T-helper 2 cell treated with Interferon-gamma antibody and Interleukin-4, amounts not matched to agents 5 μg/mL and 100 μg/mL, for 36 hours (primary cell): ENCODE data around the gene NFKB1.

Experiments
- DNase-seq: peaks from one replicate; pipeline ENCODE4 v3.0.0; 2021; ENCODE audit warnings: low spot score
- H3K27ac Mint-ChIP-seq: one replicate; pipeline ENCODE4 v1.8.0; 2021; ENCODE audit warnings: mild to moderate bottlenecking, mixed read lengths
- H3K27me3 Mint-ChIP-seq: one replicate; pipeline ENCODE4 v1.8.0; 2021; ENCODE audit warnings: low read depth, mixed read lengths
- H3K36me3 Mint-ChIP-seq: one replicate; pipeline ENCODE4 v1.8.0; 2021; ENCODE audit warnings: low read depth, mixed read lengths
- H3K4me1 Mint-ChIP-seq: one replicate; pipeline ENCODE4 v1.8.0; 2021; ENCODE audit warnings: low read depth, mixed read lengths
- H3K4me3 Mint-ChIP-seq: one replicate; pipeline ENCODE4 v1.8.0; 2022; ENCODE audit warnings: mild to moderate bottlenecking, moderate library complexity, mixed read lengths
- H3K9me3 Mint-ChIP-seq: one replicate; pipeline ENCODE4 v1.8.0; 2021; ENCODE audit warnings: mixed read lengths

The NFKB1 gene

DNA sequence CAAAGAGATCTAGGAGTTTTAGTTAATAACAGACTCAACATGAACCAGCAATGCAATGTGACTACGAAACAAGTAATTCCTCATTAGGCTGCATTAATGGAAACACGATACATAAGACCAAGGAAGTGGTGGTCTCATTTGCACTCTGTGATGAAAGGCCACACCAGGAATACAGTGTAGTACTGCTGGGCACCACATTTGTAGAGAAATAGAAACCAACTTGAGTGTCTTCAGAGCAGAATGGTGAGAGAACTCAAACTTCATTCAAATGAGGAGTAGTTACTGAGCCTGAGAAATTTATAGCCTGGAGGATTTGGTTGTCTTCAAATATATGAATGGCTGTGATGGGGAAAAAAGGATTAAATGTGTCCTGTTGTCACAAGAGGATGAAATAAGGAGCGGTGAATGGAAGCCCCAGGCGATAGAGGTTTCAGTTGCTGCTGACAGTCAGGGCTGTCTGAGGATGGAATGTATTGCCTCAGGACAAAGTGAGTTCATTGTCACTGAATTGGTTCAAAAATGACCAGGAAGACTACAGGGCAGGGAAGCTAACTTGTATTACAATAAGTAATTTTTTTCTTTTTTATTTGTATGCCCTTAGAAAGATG is 50.9 kb downstream of the NFKB1 start:
- peaks cover 26% of the 10 kb centered on the region for H3K4me1 Mint-ChIP-seq
- no peaks in the 10 kb centered on the region for H3K27me3 Mint-ChIP-seq
- H3K9me3 Mint-ChIP-seq, result no peaks in the 10 kb centered on the region
- no peak for DNase-seq
- no peak overlapping the region for H3K4me3 Mint-ChIP-seq
- H3K27ac Mint-ChIP-seq, result no peak overlapping the region
- H3K36me3 Mint-ChIP-seq, result peaks cover 40% of the 10 kb centered on the region

GRCh38 chr4:102552781-102553180 is 51.6 kb downstream of the NFKB1 start:
- no peaks in the 10 kb centered on the region for H3K9me3 Mint-ChIP-seq
- peaks cover 23% of the 10 kb centered on the region for H3K4me1 Mint-ChIP-seq
- peak overlapping the region; percentile 9 for H3K4me3 Mint-ChIP-seq
- no peak overlapping the region for H3K27ac Mint-ChIP-seq
- H3K36me3 Mint-ChIP-seq, result peaks cover 35% of the 10 kb centered on the region
- no peak for DNase-seq
- no peaks in the 10 kb centered on the region for H3K27me3 Mint-ChIP-seq

DNA sequence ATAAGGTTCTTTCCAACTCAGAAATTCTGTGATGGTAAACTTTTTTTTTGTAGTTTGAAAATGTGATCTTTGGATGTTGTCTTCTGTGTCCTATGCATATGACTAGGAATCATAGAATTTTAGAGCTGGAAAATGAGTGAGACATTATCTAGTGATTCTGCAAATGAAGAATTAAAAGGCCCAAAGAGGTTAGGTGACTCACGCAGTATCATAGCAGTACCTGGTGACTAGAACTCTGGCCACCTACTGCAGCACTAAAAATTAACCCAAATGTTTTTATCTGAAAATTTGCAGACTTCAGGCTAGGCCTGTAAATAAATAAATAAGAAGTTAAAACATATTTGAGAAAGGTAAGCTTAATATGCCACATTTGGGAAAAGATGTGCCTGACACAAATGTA is 52.8 kb downstream of the NFKB1 start:
- Mint-ChIP-seq H3K4me3 (no peak overlapping the region), H3K9me3 (no peaks in the 10 kb centered on the region), H3K36me3 (peaks cover 31% of the 10 kb centered on the region), H3K27me3 (no peaks in the 10 kb centered on the region), H3K4me1 (peaks cover 31% of the 10 kb centered on the region), H3K27ac (no peak overlapping the region)
- DNase-seq, result no peak

DNA sequence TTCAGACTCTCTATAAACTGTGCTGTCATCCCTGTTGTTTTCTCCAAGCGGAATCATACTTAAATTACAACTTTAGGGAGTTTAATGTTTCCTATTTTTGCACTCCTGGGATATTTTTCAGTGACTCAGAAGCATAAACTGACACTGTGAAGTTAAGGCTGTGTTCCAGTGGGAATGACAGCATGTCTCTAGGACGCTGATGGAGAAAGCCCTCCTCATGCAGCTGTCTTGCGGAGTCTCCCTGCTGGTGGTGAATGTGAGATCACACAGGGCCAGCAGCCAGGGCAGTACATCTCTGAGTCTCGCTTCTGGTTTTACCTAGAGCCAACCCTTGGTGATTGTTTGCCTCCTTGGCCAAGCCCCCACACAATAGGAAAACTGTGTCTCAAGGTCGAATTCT is 53.3 kb downstream of the NFKB1 start:
- peaks cover 34% of the 10 kb centered on the region for H3K4me1 Mint-ChIP-seq
- peaks cover 32% of the 10 kb centered on the region for H3K36me3 Mint-ChIP-seq
- no peak overlapping the region for H3K4me3 Mint-ChIP-seq
- DNase-seq, result no peak
- H3K27me3 Mint-ChIP-seq, result no peaks in the 10 kb centered on the region
- no peaks in the 10 kb centered on the region for H3K9me3 Mint-ChIP-seq
- no peak overlapping the region for H3K27ac Mint-ChIP-seq

DNA sequence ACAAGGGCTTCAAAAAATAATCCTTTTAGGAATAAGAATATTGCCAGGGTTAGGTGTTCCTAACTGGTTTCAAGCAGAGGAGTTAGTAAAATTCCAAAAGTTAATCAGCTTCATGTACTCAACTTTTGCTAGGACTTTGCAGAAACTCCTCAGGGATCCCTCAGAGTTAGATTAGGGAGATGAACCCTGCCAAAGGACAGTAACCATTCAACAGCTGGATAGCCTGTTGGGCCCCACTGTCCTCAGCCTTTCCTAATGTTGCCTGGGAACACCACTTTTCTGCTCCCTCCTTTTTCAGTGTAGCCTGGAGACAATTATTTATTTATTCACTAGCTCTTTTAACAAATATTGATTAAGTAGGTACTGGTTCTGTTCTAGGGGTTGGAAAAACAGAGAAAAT is 53.8 kb downstream of the NFKB1 start:
- no peak overlapping the region for H3K4me3 Mint-ChIP-seq
- peaks cover 29% of the 10 kb centered on the region for H3K36me3 Mint-ChIP-seq
- H3K27me3 Mint-ChIP-seq, result no peaks in the 10 kb centered on the region
- H3K4me1 Mint-ChIP-seq, result peaks cover 36% of the 10 kb centered on the region
- H3K9me3 Mint-ChIP-seq, result no peaks in the 10 kb centered on the region
- no peak overlapping the region for H3K27ac Mint-ChIP-seq
- no peak for DNase-seq

DNA sequence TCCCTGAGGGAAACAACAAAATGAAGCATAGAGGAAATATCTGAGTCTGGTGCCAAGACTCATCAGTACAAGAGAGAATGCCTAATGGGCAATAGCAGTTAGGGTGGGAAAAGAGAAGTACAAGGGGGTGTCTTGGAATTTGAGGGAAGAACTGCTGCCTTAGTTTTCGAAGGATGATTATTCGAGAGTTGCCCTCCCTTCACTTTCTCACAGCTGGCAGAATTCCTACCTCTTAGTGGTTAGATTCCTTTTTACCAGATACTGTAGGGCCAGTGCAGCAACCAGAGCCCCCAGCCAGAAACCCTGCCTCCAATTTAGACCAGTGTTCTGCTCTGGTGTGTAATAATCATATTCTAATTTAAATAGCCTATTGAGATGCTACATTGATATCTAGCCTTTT is 56.5 kb downstream of the NFKB1 start:
- Mint-ChIP-seq H3K9me3 (no peaks in the 10 kb centered on the region), H3K4me1 (peaks cover 50% of the 10 kb centered on the region), H3K4me3 (no peak overlapping the region), H3K36me3 (peaks cover 35% of the 10 kb centered on the region), H3K27me3 (no peaks in the 10 kb centered on the region), H3K27ac (no peak overlapping the region)
- no peak for DNase-seq

DNA sequence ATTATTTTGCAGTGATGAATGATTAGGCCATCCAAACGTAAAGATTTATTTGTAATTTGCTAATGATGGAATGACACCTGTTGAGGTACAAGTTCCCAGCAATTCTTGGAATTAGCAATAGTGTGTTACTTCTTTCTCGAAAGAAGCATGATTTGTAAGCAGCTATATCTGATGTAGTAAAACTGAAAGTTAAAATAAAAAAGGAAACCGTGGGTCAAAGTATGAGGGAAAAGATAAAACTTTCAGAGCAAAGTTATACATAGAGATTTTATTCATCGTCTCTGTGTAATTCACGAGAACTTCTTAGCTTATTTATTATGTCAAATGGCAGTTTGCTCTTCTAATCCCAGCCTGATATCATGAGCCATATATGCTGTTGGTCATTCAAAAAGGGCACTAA is 59.0 kb downstream of the NFKB1 start:
- Mint-ChIP-seq H3K27ac (peak overlapping the region; percentile 83), H3K9me3 (no peaks in the 10 kb centered on the region), H3K36me3 (peaks cover 42% of the 10 kb centered on the region), H3K27me3 (no peaks in the 10 kb centered on the region), H3K4me3 (peak overlapping the region; percentile 84), H3K4me1 (peaks cover 49% of the 10 kb centered on the region)
- DNase-seq, result no peak

DNA sequence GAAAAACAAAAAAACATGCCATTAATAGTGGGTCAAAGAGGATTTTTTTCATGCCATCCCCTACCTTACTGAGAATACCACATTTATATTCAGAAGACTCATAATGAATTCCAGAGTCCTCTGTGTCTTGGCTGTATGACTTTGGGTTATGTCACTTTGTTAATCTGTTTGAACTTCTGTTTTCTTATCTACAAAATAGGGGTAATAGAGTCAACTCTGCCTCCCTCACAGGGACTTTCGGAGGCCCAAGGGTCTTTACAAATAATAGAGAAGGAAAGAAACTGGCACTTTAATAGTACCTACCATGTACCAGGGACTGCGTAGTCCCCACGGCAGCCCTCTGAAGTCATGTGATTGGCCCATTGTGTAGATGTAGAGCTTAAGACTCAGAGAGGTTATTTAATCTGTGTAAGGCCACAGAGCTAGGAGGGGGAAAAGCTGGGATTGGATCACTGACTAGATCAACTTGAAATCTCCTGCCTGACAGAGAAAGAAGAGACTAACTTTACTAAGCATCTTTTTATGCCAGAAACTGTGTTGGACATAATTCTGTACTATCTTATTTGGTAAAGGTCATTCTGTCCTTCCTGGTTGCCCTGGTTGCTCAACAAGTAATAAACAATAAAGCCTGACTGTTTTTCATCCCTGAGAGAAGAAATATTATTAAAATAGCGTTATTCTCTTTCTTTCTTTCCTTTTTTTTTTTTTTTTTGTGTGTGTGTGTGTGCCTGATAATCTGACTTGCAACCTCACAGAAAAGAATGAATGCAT is 59.6 kb downstream of the NFKB1 start:
- Mint-ChIP-seq H3K36me3 (peaks cover 42% of the 10 kb centered on the region), H3K4me3 (peak overlapping the region; percentile 84), H3K27me3 (no peaks in the 10 kb centered on the region), H3K4me1 (peaks cover 51% of the 10 kb centered on the region), H3K9me3 (no peaks in the 10 kb centered on the region), H3K27ac (peak overlapping the region; percentile 83)
- no peak for DNase-seq

DNA sequence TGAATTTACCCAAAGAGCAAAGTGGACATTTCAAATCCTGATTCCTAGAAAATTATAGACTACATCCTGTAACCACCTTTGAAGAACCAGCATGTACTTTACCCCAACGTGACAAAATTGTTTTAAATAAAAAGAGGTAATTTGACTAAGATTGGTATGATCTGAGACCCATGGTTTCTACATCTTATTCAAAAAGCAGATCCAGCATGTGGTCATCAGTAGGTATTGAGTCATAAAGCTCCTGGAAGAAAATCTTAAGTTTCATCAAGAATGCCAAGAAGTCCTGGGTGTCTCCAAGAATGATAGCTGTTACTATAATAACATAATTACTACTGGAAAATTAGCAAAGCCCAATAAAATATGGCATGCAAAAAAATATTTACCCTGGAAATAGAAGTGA is 61.8 kb downstream of the NFKB1 start:
- Mint-ChIP-seq H3K4me3 (no peak overlapping the region), H3K27ac (no peak overlapping the region), H3K4me1 (peaks cover 60% of the 10 kb centered on the region), H3K27me3 (no peaks in the 10 kb centered on the region), H3K9me3 (no peaks in the 10 kb centered on the region), H3K36me3 (peaks cover 51% of the 10 kb centered on the region)
- DNase-seq, result no peak

GRCh38 chr4:102564399-102565059 is 63.4 kb downstream of the NFKB1 start:
- peaks cover 61% of the 10 kb centered on the region for H3K36me3 Mint-ChIP-seq
- DNase-seq, result peak; percentile 40
- H3K9me3 Mint-ChIP-seq, result no peaks in the 10 kb centered on the region
- no peaks in the 10 kb centered on the region for H3K27me3 Mint-ChIP-seq
- H3K4me1 Mint-ChIP-seq, result peaks cover 54% of the 10 kb centered on the region
- no peak overlapping the region for H3K4me3 Mint-ChIP-seq
- no peak overlapping the region for H3K27ac Mint-ChIP-seq

DNA sequence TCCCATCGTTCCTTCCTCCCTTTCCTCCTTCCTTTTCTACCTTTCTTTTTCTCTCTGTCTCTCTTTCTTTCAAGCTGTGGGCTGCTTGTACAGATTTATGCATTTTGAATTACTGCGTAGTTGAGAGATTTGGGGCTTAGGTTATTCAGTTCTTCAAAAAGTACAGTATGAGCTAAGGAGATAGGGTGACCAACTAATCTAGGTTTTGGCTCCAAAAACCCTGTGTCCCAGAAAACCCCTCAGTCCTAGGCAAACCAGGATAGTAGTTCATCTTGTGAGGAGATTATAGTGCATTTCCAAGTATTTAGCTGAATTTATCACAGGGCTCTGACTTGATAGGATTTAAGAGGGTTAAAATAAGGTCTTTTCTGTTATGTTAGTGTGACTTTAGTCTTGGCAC is 64.5 kb downstream of the NFKB1 start:
- Mint-ChIP-seq H3K4me3 (no peak overlapping the region), H3K4me1 (peaks cover 44% of the 10 kb centered on the region)

DNA sequence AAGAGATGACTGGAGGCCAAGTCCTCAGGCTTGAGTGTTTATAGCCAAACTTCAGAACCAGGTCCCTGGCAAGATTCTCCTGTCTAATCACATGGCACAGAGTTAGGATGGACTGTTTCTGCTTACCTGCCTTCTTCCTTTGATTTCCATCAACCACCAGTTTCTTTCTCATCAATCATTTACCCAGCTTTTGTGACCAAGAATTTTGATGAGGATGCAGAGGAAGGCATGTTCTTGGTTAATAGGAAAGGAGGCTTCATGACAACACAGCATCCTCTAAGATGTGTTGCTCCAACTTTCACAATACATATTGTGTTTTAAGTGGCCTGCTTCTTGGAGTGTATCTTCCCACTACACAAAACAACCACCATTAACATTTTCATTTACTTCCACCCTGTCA is 65.3 kb downstream of the NFKB1 start:
- Mint-ChIP-seq H3K4me3 (no peak overlapping the region), H3K4me1 (peaks cover 39% of the 10 kb centered on the region), H3K36me3 (peaks cover 64% of the 10 kb centered on the region), H3K27me3 (no peaks in the 10 kb centered on the region), H3K9me3 (peaks cover 4% of the 10 kb centered on the region), H3K27ac (no peak overlapping the region)
- DNase-seq, result no peak

More for the DNA sequence above, 64.5 kb downstream of the NFKB1 start:
- H3K27me3 Mint-ChIP-seq, result no peaks in the 10 kb centered on the region
- no peak for DNase-seq
- no peak overlapping the region for H3K27ac Mint-ChIP-seq
- H3K9me3 Mint-ChIP-seq, result peaks cover 4% of the 10 kb centered on the region
- H3K36me3 Mint-ChIP-seq, result peaks cover 64% of the 10 kb centered on the region

DNA sequence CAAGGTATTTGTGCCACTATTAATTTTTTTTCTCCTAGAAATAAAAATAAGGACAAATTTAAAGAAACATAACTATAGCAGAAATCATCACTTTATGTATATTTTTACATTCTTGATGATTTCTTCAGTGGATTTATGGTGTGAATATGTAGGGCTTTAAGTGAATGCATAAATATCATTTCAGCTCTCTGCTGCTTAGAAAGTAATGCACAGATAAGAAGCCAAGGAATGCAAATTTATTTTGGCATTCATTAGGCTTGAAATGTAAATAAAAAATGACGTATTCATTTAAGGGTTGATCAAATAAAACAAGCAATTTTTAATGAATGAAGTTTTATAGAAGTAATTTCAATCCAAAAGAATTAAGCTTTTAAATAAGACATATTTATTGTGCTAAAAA is 66.3 kb downstream of the NFKB1 start:
- Mint-ChIP-seq H3K4me3 (no peak overlapping the region), H3K27me3 (no peaks in the 10 kb centered on the region), H3K36me3 (peaks cover 68% of the 10 kb centered on the region), H3K4me1 (peaks cover 35% of the 10 kb centered on the region), H3K27ac (no peak overlapping the region), H3K9me3 (peaks cover 4% of the 10 kb centered on the region)
- DNase-seq, result no peak

GRCh38 chr4:102569200-102569599 is 68.0 kb downstream of the NFKB1 start:
- DNase-seq, result no peak
- Mint-ChIP-seq H3K36me3 (peaks cover 66% of the 10 kb centered on the region), H3K4me1 (peaks cover 43% of the 10 kb centered on the region), H3K4me3 (no peak overlapping the region), H3K9me3 (peaks cover 4% of the 10 kb centered on the region), H3K27ac (no peak overlapping the region), H3K27me3 (no peaks in the 10 kb centered on the region)
